ENCODE results near the gene CHTF8.

The CHTF8 gene

GRCh38 chr16:69132424-69133252 lies at the start of gene CHTF8, which contains the start of gene UTP4:
Gene CHTF8, minus strand, starts transcription at chr16:69132588. Its CDS starts 11,130 bp downstream, at chr16:69121458.
Gene UTP4, plus strand, starts transcription at chr16:69132649. Its CDS starts 811 bp downstream, at chr16:69133460.
- DNase-seq (ENCODE audit: low spot score), result peak; percentile 93
- no peak for TF ChIP-seq CTCF (IDR thresholded peaks at IDR 0.05; ENCODE audit: borderline replicate concordance, control extremely low read depth, extremely low read depth, insufficient read depth, missing control alignments)
- in situ Hi-C loops (cut with MboI; ENCODE audit: low sequenced_read_pairs, unreplicated experiment), result no loop called here

- no peak for TF ChIP-seq CTCF (IDR thresholded peaks at IDR 0.05; ENCODE audit: borderline replicate concordance, control extremely low read depth, extremely low read depth, insufficient read depth, missing control alignments)
- no peak for DNase-seq (ENCODE audit: low spot score)
- in situ Hi-C loops (cut with MboI; ENCODE audit: low sequenced_read_pairs, unreplicated experiment), result no loop called here
These were observed 47.6 kb upstream of the CHTF8 start for GRCh38 chr16:69180011-69180338.

GRCh38 chr16:69179328-69180010 lies 47.1 kb upstream of the CHTF8 start:
- in situ Hi-C loops (cut with MboI; ENCODE audit: low sequenced_read_pairs, unreplicated experiment), result no loop called here
- no peak for DNase-seq (ENCODE audit: low spot score)

GRCh38 chr16:69176033-69176800 lies 43.8 kb upstream of the CHTF8 start:
- in situ Hi-C loops (cut with MboI; ENCODE audit: low sequenced_read_pairs, unreplicated experiment), result no loop called here
- no peak for DNase-seq (ENCODE audit: low spot score)
- TF ChIP-seq CTCF (IDR thresholded peaks at IDR 0.05; ENCODE audit: borderline replicate concordance, control extremely low read depth, extremely low read depth, insufficient read depth, missing control alignments), result no peak

More at GRCh38 chr16:69179328-69180010, 47.1 kb upstream of the CHTF8 start:
- no peak for TF ChIP-seq CTCF (IDR thresholded peaks at IDR 0.05; ENCODE audit: borderline replicate concordance, control extremely low read depth, extremely low read depth, insufficient read depth, missing control alignments)

- no peak for DNase-seq (ENCODE audit: low spot score)
- in situ Hi-C loops (cut with MboI; ENCODE audit: low sequenced_read_pairs, unreplicated experiment), result no loop called here
- TF ChIP-seq CTCF (IDR thresholded peaks at IDR 0.05; ENCODE audit: borderline replicate concordance, control extremely low read depth, extremely low read depth, insufficient read depth, missing control alignments), result no peak
These were observed 39.1 kb upstream of the CHTF8 start for GRCh38 chr16:69171325-69172084.

All from GM13976 (cell line).